Astrocyte (in vitro differentiated cells and primary cell): ENCODE measurements around the gene DYNC2I2. TPM values are rescaled to one million over a fixed set of nuclear protein-coding genes. Genes with fewer than 3 reads are reported as not detected.
A peak's percentile ranks its signal among the peaks of the same experiment; 100 is the strongest.

Source experiments
- DNase-seq: peaks from one replicate; pipeline ENCODE4 v3.0.0-alpha.2; 2010; ENCODE audit warnings: low read depth
- FAIRE-seq: peaks from 2 replicates; lab custom pipeline; 2011; peaks lifted over from hg19 to GRCh38; lab: Jason Lieb, UNC
- H2AFZ ChIP-seq: 2 replicates; pipeline ENCODE4 v1.6.0; 2012; ENCODE audit warnings: low read depth, low read length, inconsistent platforms
- H3K27ac ChIP-seq: 2 replicates; pipeline ENCODE4 v1.5.1; 2011; ENCODE audit warnings: low read depth, low read length, inconsistent platforms
- H3K27me3 ChIP-seq: 2 replicates; pipeline ENCODE4 v1.6.0; 2011; ENCODE audit warnings: low read length, inconsistent platforms; ENCODE audit not compliant: insufficient read depth
- H3K36me3 ChIP-seq: 2 replicates; pipeline ENCODE4 v1.5.1; 2011; ENCODE audit warnings: low read length, inconsistent platforms; ENCODE audit not compliant: insufficient read depth
- H3K4me1 ChIP-seq: 2 replicates; pipeline ENCODE4 v1.5.1; 2011; ENCODE audit warnings: low read length, inconsistent platforms; ENCODE audit not compliant: insufficient read depth
- H3K4me2 ChIP-seq: 2 replicates; pipeline ENCODE4 v1.6.0; 2012; ENCODE audit warnings: low read length, inconsistent platforms
- H3K4me3 ChIP-seq: 2 replicates; pipeline ENCODE4 v1.5.1; 2011; ENCODE audit warnings: low read depth, mild to moderate bottlenecking, low read length, inconsistent platforms; ENCODE audit not compliant: insufficient read depth
- H3K79me2 ChIP-seq: 2 replicates; pipeline ENCODE4 v1.6.0; 2012; ENCODE audit warnings: mild to moderate bottlenecking, low read length, inconsistent platforms; ENCODE audit not compliant: insufficient read depth
- H3K9ac ChIP-seq: 2 replicates; pipeline ENCODE4 v1.6.0; 2012; ENCODE audit warnings: mild to moderate bottlenecking, low read length, inconsistent platforms
- H3K9me3 ChIP-seq: 2 replicates; pipeline ENCODE4 v1.5.1; 2012; ENCODE audit warnings: low read depth, mild to moderate bottlenecking, low read length, inconsistent platforms; ENCODE audit not compliant: insufficient read depth
- H4K20me1 ChIP-seq: 2 replicates; pipeline ENCODE4 v1.6.0; 2012; ENCODE audit warnings: low read length, inconsistent platforms; ENCODE audit not compliant: insufficient read depth
- H3K27ac Mint-ChIP-seq: one replicate; pipeline ENCODE4 v1.8.0; 2021; ENCODE audit warnings: mild to moderate bottlenecking, mixed read lengths; ENCODE audit not compliant: unreplicated experiment
- H3K27me3 Mint-ChIP-seq: one replicate; pipeline ENCODE4 v1.8.0; 2021; ENCODE audit warnings: low read depth, mixed read lengths; ENCODE audit not compliant: unreplicated experiment
- H3K36me3 Mint-ChIP-seq: one replicate; pipeline ENCODE4 v1.8.0; 2021; ENCODE audit warnings: low read depth, mixed read lengths; ENCODE audit not compliant: unreplicated experiment
- H3K4me1 Mint-ChIP-seq: one replicate; pipeline ENCODE4 v1.8.0; 2021; ENCODE audit warnings: low read depth, mixed read lengths; ENCODE audit not compliant: unreplicated experiment
- H3K4me3 Mint-ChIP-seq: one replicate; pipeline ENCODE4 v1.8.0; 2021; ENCODE audit warnings: mild to moderate bottlenecking, moderate library complexity, mixed read lengths; ENCODE audit not compliant: unreplicated experiment
- H3K9me3 Mint-ChIP-seq: one replicate; pipeline ENCODE4 v1.8.0; 2021; ENCODE audit warnings: mild to moderate bottlenecking, mixed read lengths; ENCODE audit not compliant: unreplicated experiment
- EZH2 ChIP-seq: IDR thresholded peaks from 2 replicates; pipeline ENCODE4 v1.6.1; 2012; ENCODE audit warnings: mild to moderate bottlenecking, low read length, inconsistent platforms; ENCODE audit not compliant: insufficient read depth
- total RNA-seq: library from RNA; stranded (reverse); gene quantifications from 2 replicates; pipeline ENCODE4 v1.2.1, GENCODE V29; 2021
- TF ChIP-seq, protein P1 (sequence below): IDR thresholded peaks from 2 replicates; pipeline ENCODE4 v1.5.1; 2011; ENCODE audit warnings: low read depth, mild to moderate bottlenecking, inconsistent platforms, low read length, moderate library complexity; ENCODE audit not compliant: insufficient read depth

DYNC2I2 gene
- total RNA-seq, 1 donor from 2014 or later: 20.6 TPM

DNA sequence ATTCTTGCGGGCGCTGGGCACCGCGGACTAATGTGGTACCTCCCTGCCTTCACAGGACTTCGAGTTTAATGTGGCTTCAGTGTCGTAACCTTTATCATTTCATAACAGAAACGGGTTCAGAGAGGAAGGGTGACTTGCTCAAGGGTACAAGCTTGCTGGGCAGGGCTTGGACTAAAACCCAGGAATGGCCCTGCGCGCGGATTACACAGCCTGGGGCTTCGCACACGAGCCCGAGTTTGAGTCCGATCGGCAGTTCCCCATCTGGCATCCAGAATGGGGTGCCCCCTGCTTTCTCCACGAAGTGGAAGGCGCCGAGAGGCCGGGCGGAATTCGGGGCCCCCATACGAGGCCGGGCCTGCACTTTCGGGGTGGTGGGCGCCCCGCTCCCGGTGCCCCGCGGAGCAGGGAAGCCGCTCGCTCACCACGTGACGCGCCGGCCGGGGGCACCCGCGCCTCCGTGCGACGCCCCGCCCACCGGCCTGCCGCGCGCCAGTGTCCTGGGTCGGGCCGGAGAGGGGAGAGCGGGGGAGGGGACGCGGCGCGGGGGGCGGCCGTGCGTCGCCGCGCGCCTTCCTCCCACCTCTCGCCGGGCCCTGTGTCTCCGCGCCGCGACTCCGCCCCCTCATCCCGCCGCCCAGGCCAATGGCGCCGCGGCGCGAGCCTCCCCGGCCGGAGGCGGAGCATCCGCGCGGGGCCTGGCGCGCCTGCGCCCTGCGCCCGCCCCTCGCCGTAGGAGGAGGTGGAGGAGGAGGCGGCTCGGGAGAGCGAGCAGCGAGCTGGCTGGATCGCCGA is 32.0 kb upstream of the DYNC2I2 start, which contains the start of gene SET:
SET (plus strand) TSS at position 722 of the 792 bp plus-strand sequence. CDS start 361 bp downstream, outside the sequence.
- peak within 1 kb of the TSS; percentile 93 for H3K9ac ChIP-seq
- FAIRE-seq: no peak
- H4K20me1 ChIP-seq: peaks cover 36% of the 10 kb centered on the region
- H3K4me3 ChIP-seq: peak within 1 kb of the TSS; percentile 96
- H3K27ac ChIP-seq: peak within 1 kb of the TSS; percentile 75
- DNase-seq: peak; percentile 75
- no peak for TF ChIP-seq EZH2
- TF ChIP-seq, protein P1, sequence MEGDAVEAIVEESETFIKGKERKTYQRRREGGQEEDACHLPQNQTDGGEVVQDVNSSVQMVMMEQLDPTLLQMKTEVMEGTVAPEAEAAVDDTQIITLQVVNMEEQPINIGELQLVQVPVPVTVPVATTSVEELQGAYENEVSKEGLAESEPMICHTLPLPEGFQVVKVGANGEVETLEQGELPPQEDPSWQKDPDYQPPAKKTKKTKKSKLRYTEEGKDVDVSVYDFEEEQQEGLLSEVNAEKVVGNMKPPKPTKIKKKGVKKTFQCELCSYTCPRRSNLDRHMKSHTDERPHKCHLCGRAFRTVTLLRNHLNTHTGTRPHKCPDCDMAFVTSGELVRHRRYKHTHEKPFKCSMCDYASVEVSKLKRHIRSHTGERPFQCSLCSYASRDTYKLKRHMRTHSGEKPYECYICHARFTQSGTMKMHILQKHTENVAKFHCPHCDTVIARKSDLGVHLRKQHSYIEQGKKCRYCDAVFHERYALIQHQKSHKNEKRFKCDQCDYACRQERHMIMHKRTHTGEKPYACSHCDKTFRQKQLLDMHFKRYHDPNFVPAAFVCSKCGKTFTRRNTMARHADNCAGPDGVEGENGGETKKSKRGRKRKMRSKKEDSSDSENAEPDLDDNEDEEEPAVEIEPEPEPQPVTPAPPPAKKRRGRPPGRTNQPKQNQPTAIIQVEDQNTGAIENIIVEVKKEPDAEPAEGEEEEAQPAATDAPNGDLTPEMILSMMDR: no peak
- peak within 1 kb of the TSS; percentile 96 for H3K27ac Mint-ChIP-seq
- no peaks in the 10 kb centered on the region for H3K9me3 ChIP-seq
- peaks cover 42% of the 10 kb centered on the region for H3K79me2 ChIP-seq
- no peaks in the 10 kb centered on the region for H3K9me3 Mint-ChIP-seq
- no peaks in the 10 kb centered on the region for H3K27me3 ChIP-seq
- peak within 1 kb of the TSS; percentile 81 for H3K4me3 Mint-ChIP-seq
- H3K4me2 ChIP-seq: peak within 1 kb of the TSS; percentile 97
- peaks cover 24% of the 10 kb centered on the region for H3K36me3 ChIP-seq
- peaks cover 26% of the 10 kb centered on the region for H3K4me1 ChIP-seq
- H3K4me1 Mint-ChIP-seq: peaks cover 36% of the 10 kb centered on the region
- H3K36me3 Mint-ChIP-seq: peaks cover 14% of the 10 kb centered on the region
- peak within 1 kb of the TSS; percentile 66 for H2AFZ ChIP-seq
- no peaks in the 10 kb centered on the region for H3K27me3 Mint-ChIP-seq

DNA sequence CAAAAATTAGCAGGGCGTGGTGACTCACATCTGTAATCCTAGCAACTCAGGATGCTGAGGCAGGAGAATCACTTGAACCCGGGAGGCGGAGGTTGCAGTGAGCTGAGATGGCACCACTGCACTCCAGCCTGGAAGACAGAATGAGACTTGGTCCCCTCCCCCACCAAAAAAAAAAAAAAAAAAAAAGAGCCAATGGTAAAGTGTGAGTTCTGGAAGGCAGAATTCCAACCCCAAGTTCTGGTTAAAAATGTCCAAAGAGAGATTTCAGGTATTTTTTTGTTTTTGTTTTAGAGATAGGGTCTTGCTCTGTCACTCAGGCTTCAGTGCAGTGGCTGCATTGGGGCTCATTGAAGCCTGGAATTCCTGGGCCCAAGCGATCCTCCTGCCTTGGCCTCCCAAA is 30.8 kb upstream of the DYNC2I2 start:
- H3K9me3 ChIP-seq: no peaks in the 10 kb centered on the region
- FAIRE-seq (no peak), DNase-seq (no peak)
- H3K36me3 ChIP-seq: peaks cover 12% of the 10 kb centered on the region
- no peaks in the 10 kb centered on the region for H3K9me3 Mint-ChIP-seq
- no peak overlapping the region for H3K4me2 ChIP-seq
- no peaks in the 10 kb centered on the region for H3K27me3 ChIP-seq
- no peak overlapping the region for H2AFZ ChIP-seq
- H3K4me3 Mint-ChIP-seq: peak overlapping the region; percentile 81
- peaks cover 39% of the 10 kb centered on the region for H3K4me1 Mint-ChIP-seq
- peaks cover 24% of the 10 kb centered on the region for H4K20me1 ChIP-seq
- H3K27ac ChIP-seq: no peak overlapping the region
- H3K36me3 Mint-ChIP-seq: peaks cover 10% of the 10 kb centered on the region
- H3K79me2 ChIP-seq: peaks cover 33% of the 10 kb centered on the region
- H3K4me3 ChIP-seq: no peak overlapping the region
- H3K9ac ChIP-seq: no peak overlapping the region
- no peak overlapping the region for H3K27ac Mint-ChIP-seq
- H3K4me1 ChIP-seq: peaks cover 26% of the 10 kb centered on the region
- no peak for TF ChIP-seq EZH2
- TF ChIP-seq, protein P1: no peak
- no peaks in the 10 kb centered on the region for H3K27me3 Mint-ChIP-seq
